ENCODE measurements around the gene SGTA.

SGTA gene

GRCh38 chr19:2798733-2799132, 15.7 kb upstream of the SGTA start:
- in situ Hi-C loops (cut with HindIII; ENCODE audit: low sequenced_read_pairs): no loop called here
- TF ChIP-seq CTCF (IDR thresholded peaks at IDR 0.05; ENCODE audit: low read depth, low read length, missing control alignments): no peak
- DNase-seq (ENCODE audit: low read depth): no peak
- no peak overlapping the region for H3K4me3 ChIP-seq (ENCODE audit: low read depth, low read length)

GRCh38 chr19:2798158-2798685, 15.1 kb upstream of the SGTA start:
- no peak overlapping the region for H3K4me3 ChIP-seq (ENCODE audit: low read depth, low read length)
- TF ChIP-seq CTCF (IDR thresholded peaks at IDR 0.05; ENCODE audit: low read depth, low read length, missing control alignments): no peak
- DNase-seq (ENCODE audit: low read depth): no peak
- in situ Hi-C loops (cut with HindIII; ENCODE audit: low sequenced_read_pairs): no loop called here

- no peak for TF ChIP-seq CTCF (IDR thresholded peaks at IDR 0.05; ENCODE audit: low read depth, low read length, missing control alignments)
- no peak overlapping the region for H3K4me3 ChIP-seq (ENCODE audit: low read depth, low read length)
- in situ Hi-C loops (cut with HindIII; ENCODE audit: low sequenced_read_pairs): no loop called here
- DNase-seq (ENCODE audit: low read depth): no peak
Observed at GRCh38 chr19:2797280-2797679, 14.2 kb upstream of the SGTA start.

- in situ Hi-C loops (cut with HindIII; ENCODE audit: low sequenced_read_pairs): no loop called here
- no peak for DNase-seq (ENCODE audit: low read depth)
- no peak overlapping the region for H3K4me3 ChIP-seq (ENCODE audit: low read depth, low read length)
- TF ChIP-seq CTCF (IDR thresholded peaks at IDR 0.05; ENCODE audit: low read depth, low read length, missing control alignments): no peak
Observed at GRCh38 chr19:2796659-2797266, 13.7 kb upstream of the SGTA start.

GRCh38 chr19:2795827-2796658, 13.0 kb upstream of the SGTA start:
- no peak for TF ChIP-seq CTCF (IDR thresholded peaks at IDR 0.05; ENCODE audit: low read depth, low read length, missing control alignments)
- no peak overlapping the region for H3K4me3 ChIP-seq (ENCODE audit: low read depth, low read length)
- no peak for DNase-seq (ENCODE audit: low read depth)
- in situ Hi-C loops (cut with HindIII; ENCODE audit: low sequenced_read_pairs): no loop called here

GRCh38 chr19:2793577-2793976, 10.5 kb upstream of the SGTA start:
- TF ChIP-seq CTCF (IDR thresholded peaks at IDR 0.05; ENCODE audit: low read depth, low read length, missing control alignments): no peak
- DNase-seq (ENCODE audit: low read depth): no peak
- H3K4me3 ChIP-seq (ENCODE audit: low read depth, low read length): no peak overlapping the region
- in situ Hi-C loops (cut with HindIII; ENCODE audit: low sequenced_read_pairs): no loop called here
